ENCODE data around the gene CSTPP1. TPM values are rescaled to one million over a fixed set of nuclear protein-coding genes. Genes with fewer than 3 reads are reported as not detected.

Gene CSTPP1
- total and polyA plus RNA-seq, 2 of the 8 experiments (the other 6 are each of a cell fraction or from before 2014, with no cell fraction given) = 24.2 to 28.7 TPM

- no peak for TF ChIP-seq TAF7 (optimal IDR thresholded peaks at IDR 0.05; ENCODE audit: borderline replicate concordance, low read depth, low read length)
- TF ChIP-seq RAD21 (IDR thresholded peaks at IDR 0.05 in 1 of 2, conservative IDR thresholded peaks at IDR 0.05 in 1 of 2; ENCODE audit: low read depth in 2 of 2, low read length in 2 of 2) = 0 out of 4 replicates have a peak, but pooled peaks of 1 of the 2 experiments have one; percentile 11
- Histone ChIP-seq H4K8ac (ENCODE audit: extremely low read depth, insufficient read depth, low read length) (no peak overlapping the region), H3K27ac (ENCODE audit: low read depth, low read length) (no peak overlapping the region), H2BK15ac (ENCODE audit: low read length) (no peak overlapping the region), H3K79me1 (ENCODE audit: low read depth, low read length) (no peaks in the 10 kb centered on the region), H3K79me2 (ENCODE audit: control insufficient read depth in 1 of 2, insufficient read depth in 2 of 2, low read length in 2 of 2) (no peaks in the 10 kb centered on the region), H3K14ac (ENCODE audit: insufficient read length) (no peak overlapping the region), H2AK5ac (ENCODE audit: low read depth, low read length) (no peak overlapping the region), H3K4me3 (ENCODE audit: extremely low read depth in 1 of 4, insufficient read depth in 2 of 4, low read depth in 3 of 4, low read length in 4 of 4) (no peak overlapping the region), H2BK20ac (ENCODE audit: low read length) (no peak overlapping the region), H3K36me3 (ENCODE audit: control insufficient read depth in 2 of 4, insufficient read depth in 4 of 4, low read length in 3 of 4) (no peaks in the 10 kb centered on the region; a peak in 1 of 8 replicates), H4K5ac (ENCODE audit: insufficient read length, low read depth, low read length) (no peak overlapping the region), H3K23me2 (ENCODE audit: low read depth, low read length) (no peaks in the 10 kb centered on the region), H3K23ac (ENCODE audit: insufficient read length) (no peak overlapping the region), H3K4me2 (ENCODE audit: insufficient read depth in 1 of 2, low read depth in 2 of 2, low read length in 2 of 2) (no peak overlapping the region), H4K20me1 (replicated peaks in 1 of 2; ENCODE audit: control insufficient read depth in 1 of 2, insufficient read depth in 2 of 2, low read length in 2 of 2) (no peaks in the 10 kb centered on the region), H2AFZ (ENCODE audit: low read length) (no peak overlapping the region), H3K27me3 (replicated peaks in 1 of 4; ENCODE audit: control insufficient read depth in 3 of 4, extremely low read depth in 1 of 4, insufficient read depth in 3 of 4, low read length in 3 of 4) (no peaks in the 10 kb centered on the region), H4K91ac (replicated peaks; ENCODE audit: insufficient read length, low read length) (no peak overlapping the region), H2BK120ac (replicated peaks; ENCODE audit: low read depth, low read length) (no peak overlapping the region), H2BK5ac (ENCODE audit: low read depth, low read length) (no peak overlapping the region), H3K4ac (replicated peaks; ENCODE audit: insufficient read length, low read depth, low read length) (no peak overlapping the region), H3K9me3 (ENCODE audit: insufficient read depth in 2 of 2, low read depth in 1 of 2, low read length in 1 of 2) (no peaks in the 10 kb centered on the region), H2BK12ac (ENCODE audit: low read depth, low read length) (no peak overlapping the region), H3K56ac (replicated peaks; ENCODE audit: insufficient read length, low read depth, low read length) (no peak overlapping the region), H3K18ac (ENCODE audit: extremely low read depth, low read length) (no peak overlapping the region), H3K9ac (replicated peaks in 1 of 4; ENCODE audit: extremely low read depth in 1 of 4, low read depth in 3 of 4, low read length in 3 of 4) (no peak overlapping the region), H3K4me1 (replicated peaks in 1 of 4; ENCODE audit: control insufficient read depth in 3 of 4, insufficient read depth in 4 of 4, low read length in 3 of 4) (peaks cover 3 to 16% (median 7%) of the 10 kb centered on the region in 4 experiments; a peak in 6 of 7 replicates)
- POLR2A ChIA-PET (ENCODE audit: partially characterized antibody) = interaction anchor here (0.6 kb wide), 1 partner anchor 12 kb away, joined by 4 read pairs; no protein-coding TSS in a partner anchor
- FAIRE-seq = no peak
- CTCF ChIA-PET (ENCODE audit: partially characterized antibody) = interaction anchor here (1.0 kb wide), 1 partner anchor 23 kb away, joined by 3 read pairs; no protein-coding TSS in a partner anchor
- DNase-seq (ENCODE audit: low read depth in 1 of 2, low spot score in 2 of 2) = no peak
- 87% methylated on average over 6 of the region's 6 CpGs; no CpG with 5 or more reads in 1 of the 2 experiments for WGBS, 2 experiments (ENCODE audit: extremely low coverage in 1 of 2, insufficient coverage in 1 of 2, insufficient read length in 1 of 2, insufficient replicate concordance in 2 of 2, low coverage in 1 of 2, low lambda C conversion rate in 2 of 2, missing lambda C conversion rate in 1 of 2)
These were observed 171.2 kb downstream of the CSTPP1 start for GRCh38 chr11:47107744-47108143.
